Measurements from ENCODE around the gene FIGNL1.

Gene FIGNL1

DNA sequence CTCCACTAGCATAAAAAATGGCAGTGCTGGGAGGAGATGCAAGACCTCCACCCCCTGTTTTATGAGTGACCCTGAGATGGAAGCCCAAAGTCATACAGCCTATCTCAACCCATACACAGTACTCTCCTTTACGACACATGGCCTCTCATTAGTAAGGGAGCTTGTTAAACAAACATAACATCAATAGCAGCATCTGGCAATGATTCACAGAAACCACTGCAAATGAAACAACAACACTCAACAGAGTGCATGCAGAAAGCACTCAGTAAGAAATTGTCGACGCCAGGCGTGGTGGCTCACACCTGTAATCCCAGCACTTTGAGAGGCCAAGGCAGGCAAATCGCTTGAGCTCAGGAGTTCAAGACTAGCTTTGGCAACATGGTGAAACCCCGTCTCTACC, 27.5 kb upstream of the FIGNL1 start:
- Mint-ChIP-seq H3K4me1 (ENCODE audit: low read depth) (no peaks in the 10 kb centered on the region), H3K27ac (no peak overlapping the region), H3K36me3 (no peaks in the 10 kb centered on the region), H3K27me3 (peaks cover 2% of the 10 kb centered on the region), H3K4me3 (no peak overlapping the region), H3K9me3 (ENCODE audit: low read depth) (no peaks in the 10 kb centered on the region)

DNA sequence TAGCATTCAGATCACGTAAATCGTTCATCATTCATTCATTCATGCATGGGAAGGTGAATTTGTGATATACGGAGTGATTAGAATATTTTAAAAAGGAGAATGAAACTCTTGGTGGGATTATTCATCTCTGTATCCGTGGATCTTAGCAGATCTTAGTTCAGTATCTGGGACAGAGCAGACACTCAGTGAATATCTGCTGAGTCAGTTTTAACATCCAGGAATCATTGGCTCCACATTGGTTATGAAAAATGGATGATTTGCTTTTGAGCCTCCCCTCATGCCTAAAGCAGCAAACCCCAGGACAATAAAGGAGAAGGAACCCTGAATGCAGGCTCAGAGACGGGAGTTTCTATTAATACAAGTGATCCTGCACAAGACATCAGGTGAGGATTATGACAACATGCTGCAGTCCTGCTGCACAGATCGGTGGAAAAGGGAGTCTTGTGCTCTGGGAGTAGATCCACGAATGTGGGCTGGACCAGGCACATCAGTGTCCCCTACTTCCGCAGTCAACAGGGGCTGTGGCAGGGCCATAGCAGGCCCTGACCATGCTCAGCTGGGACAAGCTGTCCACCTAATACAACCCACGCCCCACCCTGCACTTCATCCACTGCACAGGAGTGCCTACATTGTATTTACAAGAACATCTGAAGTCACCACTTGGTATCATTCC, 26.9 kb upstream of the FIGNL1 start:
- Mint-ChIP-seq H3K27ac (no peak overlapping the region), H3K27me3 (peaks cover 2% of the 10 kb centered on the region), H3K36me3 (no peaks in the 10 kb centered on the region), H3K4me1 (ENCODE audit: low read depth) (no peaks in the 10 kb centered on the region), H3K4me3 (no peak overlapping the region), H3K9me3 (ENCODE audit: low read depth) (no peaks in the 10 kb centered on the region)

DNA sequence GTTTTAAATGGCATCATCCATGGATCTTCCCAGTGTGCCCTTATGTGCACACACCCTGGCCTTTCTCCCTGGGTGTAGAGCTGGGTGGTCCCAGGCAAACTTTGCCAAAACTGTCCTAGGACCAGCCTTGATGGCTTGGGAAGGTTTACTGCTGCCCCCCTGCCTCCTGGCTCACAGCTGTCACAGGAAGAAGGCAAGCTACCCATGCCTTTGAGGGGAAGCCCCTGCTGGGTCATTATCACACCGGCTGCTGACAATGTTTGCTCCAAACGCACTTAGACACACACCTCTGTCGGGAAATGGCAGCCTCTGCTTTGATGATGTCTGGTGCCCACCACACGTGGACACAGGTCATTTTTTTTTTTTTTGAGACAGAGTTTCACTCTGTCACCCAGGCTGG, 25.2 kb upstream of the FIGNL1 start:
- Mint-ChIP-seq H3K4me3 (no peak overlapping the region), H3K27me3 (peaks cover 2% of the 10 kb centered on the region), H3K36me3 (no peaks in the 10 kb centered on the region), H3K27ac (no peak overlapping the region), H3K9me3 (ENCODE audit: low read depth) (no peaks in the 10 kb centered on the region), H3K4me1 (ENCODE audit: low read depth) (no peaks in the 10 kb centered on the region)

DNA sequence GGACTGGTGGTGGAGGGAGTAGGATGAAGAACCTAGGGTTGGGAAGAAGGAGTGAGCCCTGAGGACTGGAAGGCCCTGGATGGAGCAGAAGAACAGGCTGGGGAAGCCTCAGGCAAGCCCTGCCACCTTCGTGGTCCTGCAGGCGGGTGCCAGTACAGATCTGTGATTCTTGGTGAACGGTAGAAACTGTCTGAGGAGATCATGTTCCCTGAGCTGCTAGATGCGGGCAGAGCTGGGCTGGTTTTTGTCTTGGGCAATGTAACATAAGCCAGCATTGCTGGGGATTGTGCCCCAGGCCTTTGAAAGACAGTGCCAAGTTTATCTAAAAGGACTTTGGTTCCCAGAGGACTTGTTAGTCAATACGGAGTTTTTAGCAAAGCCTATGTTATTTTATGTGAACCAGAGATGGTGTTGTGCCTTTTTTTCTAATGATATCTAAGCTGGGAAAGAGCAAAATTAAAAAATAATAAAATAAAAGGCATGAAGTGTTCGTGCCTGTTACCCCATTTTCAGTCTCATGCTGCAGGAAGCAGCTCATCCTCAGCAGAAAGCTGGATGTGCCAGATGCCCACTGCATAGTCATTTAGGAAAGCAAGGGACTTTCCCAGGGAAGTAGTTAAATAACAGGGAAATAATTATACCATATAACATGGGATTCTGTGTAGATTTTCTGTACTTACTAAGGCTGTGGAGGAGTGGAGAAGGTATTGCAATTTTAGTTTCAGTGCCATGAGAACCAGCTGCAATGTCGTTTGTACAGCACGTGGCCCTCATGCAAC, 24.4 kb upstream of the FIGNL1 start:
- H3K4me3 Mint-ChIP-seq = no peak overlapping the region
- H3K27me3 Mint-ChIP-seq = peaks cover 2% of the 10 kb centered on the region
- no peaks in the 10 kb centered on the region for H3K9me3 Mint-ChIP-seq (ENCODE audit: low read depth)
- H3K27ac Mint-ChIP-seq = no peak overlapping the region
- no peaks in the 10 kb centered on the region for H3K4me1 Mint-ChIP-seq (ENCODE audit: low read depth)
- no peaks in the 10 kb centered on the region for H3K36me3 Mint-ChIP-seq

DNA sequence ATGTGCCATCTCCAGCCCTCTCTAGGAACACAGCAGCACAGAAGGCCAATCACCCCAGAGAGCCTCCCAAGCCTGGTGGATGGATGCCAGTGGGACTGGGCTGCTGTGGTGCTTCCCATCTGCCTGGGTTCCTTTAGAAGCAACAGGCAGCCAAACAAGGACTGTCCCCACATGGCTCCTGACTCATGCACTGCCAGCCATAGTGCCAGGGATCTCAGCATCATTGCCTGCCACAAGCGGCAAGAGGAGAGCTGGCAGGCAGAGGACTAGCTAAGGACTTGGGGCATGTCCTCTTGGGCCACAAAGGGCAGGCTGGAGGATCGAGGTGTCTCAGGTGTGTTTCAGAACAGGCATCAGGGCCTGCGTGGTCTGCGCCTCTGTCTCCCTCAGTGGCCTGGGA, 23.4 kb upstream of the FIGNL1 start:
- H3K4me1 Mint-ChIP-seq (ENCODE audit: low read depth) = no peaks in the 10 kb centered on the region
- no peak overlapping the region for H3K4me3 Mint-ChIP-seq
- H3K9me3 Mint-ChIP-seq (ENCODE audit: low read depth) = no peaks in the 10 kb centered on the region
- no peaks in the 10 kb centered on the region for H3K36me3 Mint-ChIP-seq
- no peak overlapping the region for H3K27ac Mint-ChIP-seq
- H3K27me3 Mint-ChIP-seq = peaks cover 2% of the 10 kb centered on the region

DNA sequence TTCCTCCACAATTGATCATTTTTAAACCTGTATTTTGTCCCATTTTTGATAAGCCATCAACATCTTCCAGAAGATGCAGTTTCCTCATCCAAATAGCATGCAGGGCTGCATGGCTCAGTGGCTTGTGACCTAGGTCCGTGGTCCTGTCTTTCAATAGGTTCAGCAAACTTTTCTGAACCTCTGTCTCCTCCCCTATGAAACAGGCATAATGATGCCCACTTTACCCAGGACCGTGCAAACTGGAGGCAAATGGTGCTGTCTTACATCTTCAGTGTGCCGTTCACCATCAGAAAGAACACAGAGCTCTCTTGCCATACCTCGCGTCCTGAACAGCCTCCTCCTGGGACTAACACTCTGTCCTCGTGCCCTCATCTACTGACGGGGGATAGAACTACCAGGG, 22.3 kb upstream of the FIGNL1 start:
- Mint-ChIP-seq H3K36me3 (no peaks in the 10 kb centered on the region), H3K27me3 (peaks cover 2% of the 10 kb centered on the region), H3K4me1 (ENCODE audit: low read depth) (peaks cover 9% of the 10 kb centered on the region), H3K27ac (no peak overlapping the region), H3K9me3 (ENCODE audit: low read depth) (no peaks in the 10 kb centered on the region), H3K4me3 (no peak overlapping the region)

DNA sequence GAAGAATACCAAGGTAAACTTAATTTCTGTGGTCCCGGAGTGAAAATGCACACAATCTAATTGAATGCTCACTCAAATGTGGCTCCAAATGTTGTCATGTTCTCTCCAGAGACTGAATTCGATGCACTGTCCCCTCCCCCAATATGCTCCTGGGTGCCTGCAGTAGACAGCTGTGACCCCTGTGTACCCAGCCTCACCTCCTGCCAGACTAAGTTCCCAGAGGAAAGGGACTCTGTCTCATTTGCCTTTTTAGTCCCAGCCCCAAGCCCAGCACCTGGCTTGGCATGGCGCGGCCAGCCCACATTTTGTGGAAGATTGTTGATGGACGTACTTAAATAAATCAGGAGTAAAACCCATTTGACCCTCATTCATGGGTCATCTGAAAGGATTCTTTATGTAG, 21.8 kb upstream of the FIGNL1 start:
- no peaks in the 10 kb centered on the region for H3K36me3 Mint-ChIP-seq
- no peak overlapping the region for H3K27ac Mint-ChIP-seq
- H3K27me3 Mint-ChIP-seq = peaks cover 2% of the 10 kb centered on the region
- no peaks in the 10 kb centered on the region for H3K9me3 Mint-ChIP-seq (ENCODE audit: low read depth)
- H3K4me1 Mint-ChIP-seq (ENCODE audit: low read depth) = peaks cover 11% of the 10 kb centered on the region
- no peak overlapping the region for H3K4me3 Mint-ChIP-seq

DNA sequence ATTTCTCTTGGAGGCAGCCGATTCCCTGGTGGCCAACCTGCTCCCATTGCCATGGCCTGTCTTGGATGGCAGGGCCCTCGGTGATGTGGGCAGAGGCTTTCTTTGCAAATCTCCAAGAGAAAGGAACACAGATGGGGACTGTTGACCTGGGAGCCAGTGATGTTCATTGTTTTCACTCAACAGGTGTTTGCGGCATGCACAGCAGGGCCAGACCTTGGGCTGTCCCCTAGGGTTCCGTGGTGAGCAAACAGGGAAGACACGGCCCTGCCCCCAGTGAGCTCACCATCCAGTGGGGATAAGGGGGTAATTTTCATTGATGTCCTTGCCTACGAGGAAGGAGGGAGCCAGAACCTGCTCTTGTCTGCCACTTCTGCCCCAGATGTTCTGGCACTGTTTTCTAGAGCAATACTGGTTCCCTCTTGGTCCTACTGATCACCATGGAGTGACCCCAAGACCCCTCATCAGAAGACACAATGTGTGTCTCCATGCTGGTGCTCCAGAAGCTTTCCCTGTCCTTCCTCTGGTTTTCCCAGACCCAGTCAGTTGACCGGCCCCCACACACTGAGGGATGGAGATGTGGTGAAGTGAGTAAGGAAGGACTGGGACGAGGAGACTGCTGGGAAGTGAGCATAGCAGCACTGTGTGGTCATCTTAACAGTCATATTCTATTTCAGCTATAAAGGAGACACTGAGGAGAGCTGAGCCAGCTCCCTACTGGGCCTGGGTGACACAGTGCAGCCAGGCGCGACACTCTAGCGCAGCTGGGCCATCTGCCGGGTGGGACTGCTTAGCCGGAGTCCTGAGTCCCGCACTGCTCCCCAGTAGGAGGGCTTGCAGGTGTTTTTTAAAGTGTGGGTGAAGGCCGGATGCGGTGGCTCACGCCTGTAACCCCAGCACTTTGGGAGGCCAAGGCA, 20.4 kb upstream of the FIGNL1 start:
- Mint-ChIP-seq H3K27ac (no peak overlapping the region), H3K4me1 (ENCODE audit: low read depth) (peaks cover 11% of the 10 kb centered on the region), H3K4me3 (no peak overlapping the region), H3K9me3 (ENCODE audit: low read depth) (no peaks in the 10 kb centered on the region), H3K27me3 (no peaks in the 10 kb centered on the region), H3K36me3 (no peaks in the 10 kb centered on the region)

DNA sequence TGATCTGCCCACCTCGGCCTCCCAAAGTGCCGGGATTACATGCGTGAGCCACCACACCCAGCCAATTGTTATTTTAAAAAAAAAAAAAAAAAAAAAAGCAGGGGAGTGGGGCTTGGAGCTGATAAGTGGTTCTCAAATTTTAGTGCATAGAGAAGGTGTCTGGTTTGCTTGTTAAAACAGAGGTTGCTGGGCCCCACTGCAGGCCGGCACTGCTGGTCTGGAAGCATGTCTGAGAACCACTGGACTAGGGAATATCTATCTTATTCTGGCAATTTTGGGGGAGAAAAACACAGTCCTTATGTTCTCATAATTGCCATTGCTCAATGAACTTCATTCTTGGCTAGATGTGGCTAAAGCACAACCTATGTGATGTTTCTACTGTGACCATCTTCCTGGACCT, 19.0 kb upstream of the FIGNL1 start:
- peaks cover 11% of the 10 kb centered on the region for H3K4me1 Mint-ChIP-seq (ENCODE audit: low read depth)
- no peaks in the 10 kb centered on the region for H3K9me3 Mint-ChIP-seq (ENCODE audit: low read depth)
- H3K27me3 Mint-ChIP-seq = no peaks in the 10 kb centered on the region
- no peaks in the 10 kb centered on the region for H3K36me3 Mint-ChIP-seq
- H3K27ac Mint-ChIP-seq = no peak overlapping the region
- H3K4me3 Mint-ChIP-seq = no peak overlapping the region

DNA sequence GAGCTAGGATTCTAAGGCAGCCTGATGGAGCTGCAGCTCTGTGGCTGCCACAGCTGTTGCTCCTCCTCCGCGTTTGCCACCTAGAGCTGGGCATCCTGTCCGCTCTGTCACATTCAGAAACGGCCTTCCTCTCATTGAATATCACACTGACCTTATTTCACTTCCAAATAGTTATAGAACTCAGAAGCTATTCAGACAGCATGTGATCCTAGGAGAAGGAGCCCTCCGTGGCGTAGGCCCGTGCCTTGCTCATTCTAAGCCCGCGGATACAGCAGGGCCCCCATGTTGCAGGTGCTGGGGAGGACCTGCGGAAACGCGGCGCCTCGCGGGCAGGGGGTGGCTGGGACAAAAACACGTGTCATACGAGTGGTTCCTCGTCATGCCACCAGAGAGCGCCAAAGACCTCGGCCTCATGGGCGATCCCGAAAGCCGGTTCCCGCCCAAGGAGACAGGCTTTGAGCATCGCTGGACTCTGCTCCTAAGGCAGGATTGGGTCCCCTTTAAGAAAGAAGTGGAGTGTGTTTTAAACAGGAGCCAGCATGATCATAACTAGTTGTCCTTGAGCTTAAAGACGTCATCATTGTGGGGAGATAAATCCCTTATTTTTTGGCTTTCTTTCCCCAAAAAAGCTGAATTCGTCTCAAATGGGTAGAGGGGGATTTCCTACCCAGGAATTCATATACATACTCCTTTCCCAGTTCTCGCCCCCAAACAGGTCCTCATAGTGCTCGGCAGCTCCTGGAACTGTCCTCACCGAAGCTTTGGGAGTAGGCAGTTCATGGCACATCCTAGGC, 17.9 kb upstream of the FIGNL1 start:
- Mint-ChIP-seq H3K27me3 (no peaks in the 10 kb centered on the region), H3K9me3 (ENCODE audit: low read depth) (no peaks in the 10 kb centered on the region), H3K27ac (peak overlapping the region; percentile 81), H3K4me1 (ENCODE audit: low read depth) (peaks cover 11% of the 10 kb centered on the region), H3K36me3 (no peaks in the 10 kb centered on the region), H3K4me3 (peak overlapping the region; percentile 65)

DNA sequence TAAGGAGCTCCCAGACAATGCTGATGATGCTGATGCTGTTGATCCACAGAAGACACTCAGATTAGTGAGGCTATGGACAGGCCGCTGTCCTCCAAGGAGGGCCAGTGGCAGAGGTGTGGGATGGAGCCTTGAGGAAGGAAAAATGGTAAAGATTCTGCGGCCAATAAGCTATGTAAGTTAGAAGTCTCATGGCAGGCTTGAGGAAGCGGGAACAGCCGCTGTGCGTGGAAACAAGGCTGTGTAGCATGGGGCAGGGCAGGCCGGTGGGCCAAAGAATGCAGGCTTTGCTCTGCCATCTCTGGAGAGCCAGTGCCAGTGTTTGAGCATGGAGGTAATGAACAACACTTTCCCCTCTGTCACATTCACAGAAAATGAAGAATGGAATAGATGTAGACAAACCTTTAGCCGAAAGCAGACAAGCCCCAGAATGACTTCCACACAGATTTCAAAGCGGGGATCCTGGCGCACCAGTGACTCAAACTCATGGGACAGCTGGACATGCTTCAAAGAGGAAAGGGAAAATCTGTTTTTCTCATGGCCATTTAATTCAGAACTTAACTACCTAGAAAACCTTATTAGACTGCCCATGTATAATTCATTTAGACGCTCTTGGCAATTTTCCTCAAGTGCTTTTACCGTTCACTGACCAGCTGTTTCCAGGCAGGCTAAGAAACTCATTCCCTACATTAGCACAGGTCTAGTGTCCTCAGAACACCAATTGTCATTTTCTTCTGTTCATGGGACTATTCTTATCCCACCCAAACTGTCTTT, 16.9 kb upstream of the FIGNL1 start:
- Mint-ChIP-seq H3K36me3 (no peaks in the 10 kb centered on the region), H3K27ac (peak overlapping the region; percentile 81), H3K27me3 (no peaks in the 10 kb centered on the region), H3K4me1 (ENCODE audit: low read depth) (peaks cover 11% of the 10 kb centered on the region), H3K9me3 (ENCODE audit: low read depth) (no peaks in the 10 kb centered on the region), H3K4me3 (peak overlapping the region; percentile 0)

DNA sequence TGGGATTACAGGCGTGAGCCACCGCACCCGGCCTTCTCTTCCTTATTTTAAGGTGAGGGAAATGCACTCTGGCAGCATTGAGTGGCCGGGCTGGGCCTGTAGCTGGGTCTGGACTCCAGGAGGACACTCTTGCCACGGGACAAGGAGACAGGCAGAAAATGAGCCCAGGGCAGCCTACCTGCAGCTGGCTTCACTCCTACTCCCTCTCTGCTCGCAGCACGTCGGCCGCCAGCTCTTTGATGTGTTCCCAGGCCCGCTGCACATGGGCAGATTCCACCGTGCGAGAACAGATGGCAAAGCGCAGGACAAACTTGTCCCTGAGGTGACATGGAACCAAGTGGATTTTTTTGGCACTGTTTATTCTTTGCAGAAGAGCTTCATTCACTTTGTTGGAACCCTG, 12.9 kb upstream of the FIGNL1 start:
- H3K9me3 Mint-ChIP-seq (ENCODE audit: low read depth) = no peaks in the 10 kb centered on the region
- H3K36me3 Mint-ChIP-seq = no peaks in the 10 kb centered on the region
- no peak overlapping the region for H3K27ac Mint-ChIP-seq
- H3K27me3 Mint-ChIP-seq = no peaks in the 10 kb centered on the region
- H3K4me3 Mint-ChIP-seq = no peak overlapping the region
- peaks cover 6% of the 10 kb centered on the region for H3K4me1 Mint-ChIP-seq (ENCODE audit: low read depth)

DNA sequence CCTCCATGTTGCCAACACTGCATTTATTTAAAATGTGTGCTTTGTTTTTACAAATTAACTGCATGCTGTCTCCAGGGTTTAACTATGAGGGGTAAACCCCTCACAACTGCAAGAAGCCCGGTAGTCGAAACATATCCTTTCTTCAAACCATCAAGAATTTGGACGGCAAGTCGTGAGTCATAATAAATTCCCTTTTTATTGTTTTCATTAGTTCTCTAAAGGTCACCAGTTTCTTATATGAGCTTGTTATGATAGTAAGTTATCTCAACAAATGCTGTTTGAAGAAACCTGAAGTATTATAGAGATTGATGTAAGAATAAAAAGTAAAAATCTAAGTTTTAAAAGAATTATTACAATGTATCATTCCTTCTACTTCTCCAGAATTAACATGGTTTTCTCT, 12.2 kb upstream of the FIGNL1 start:
- no peak overlapping the region for H3K4me3 Mint-ChIP-seq
- H3K27me3 Mint-ChIP-seq = no peaks in the 10 kb centered on the region
- no peaks in the 10 kb centered on the region for H3K36me3 Mint-ChIP-seq
- no peak overlapping the region for H3K27ac Mint-ChIP-seq
- H3K4me1 Mint-ChIP-seq (ENCODE audit: low read depth) = peaks cover 1% of the 10 kb centered on the region
- H3K9me3 Mint-ChIP-seq (ENCODE audit: low read depth) = no peaks in the 10 kb centered on the region

DNA sequence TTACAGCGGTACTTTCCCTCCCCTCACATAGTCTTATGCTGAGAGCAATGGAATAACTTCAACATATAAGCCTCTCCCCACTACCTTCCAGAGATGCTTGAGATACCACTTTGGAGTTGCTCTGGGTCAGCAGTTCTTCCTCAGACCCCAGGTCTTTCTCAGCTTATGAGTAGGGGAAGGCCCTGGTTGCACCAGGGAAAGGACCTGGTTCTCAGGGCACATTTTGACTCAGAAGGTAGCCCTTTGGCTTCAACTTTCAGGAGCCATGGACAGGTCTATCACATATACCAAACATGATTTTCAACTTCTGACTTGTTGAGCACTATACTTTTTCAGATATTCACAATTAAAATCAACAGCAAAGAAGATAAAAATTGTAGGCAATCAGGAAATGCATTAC, 11.5 kb upstream of the FIGNL1 start:
- H3K4me1 Mint-ChIP-seq (ENCODE audit: low read depth) = no peaks in the 10 kb centered on the region
- no peak overlapping the region for H3K27ac Mint-ChIP-seq
- no peak overlapping the region for H3K4me3 Mint-ChIP-seq
- no peaks in the 10 kb centered on the region for H3K27me3 Mint-ChIP-seq
- no peaks in the 10 kb centered on the region for H3K9me3 Mint-ChIP-seq (ENCODE audit: low read depth)
- H3K36me3 Mint-ChIP-seq = no peaks in the 10 kb centered on the region
